Common myeloid progenitor, CD34-positive (primary cell): ENCODE data around the gene MCC.

Experiments
- CTCF ChIA-PET: fragments of 350-600 bp; sonication (Branson Sonifier 250); formaldehyde crosslinking; loops from one replicate; lab custom pipeline; 2021; ENCODE audit warnings: antibody characterized with exemption; lab: Charles Lee
- POLR2A ChIA-PET: fragments of 350-600 bp; sonication (Branson Sonifier 250); formaldehyde crosslinking; loops from one replicate; lab custom pipeline; 2021; ENCODE audit warnings: antibody characterized with exemption; lab: Charles Lee
- DNase-seq, 3 donors: peaks; one replicate each; pipeline versions ENCODE4 v3.0.0 to v3.0.0-alpha.2; 2013
- H3K27ac ChIP-seq, 2 experiments: 1 replicate in 1 of 2; 2 replicates in 1 of 2; pipeline ENCODE4 v1.7.0; 2013; ENCODE audit warnings: inconsistent platforms in 2 of 2, low read length in 2 of 2, mild to moderate bottlenecking in 2 of 2, low read depth in 1 of 2, moderate library complexity in 1 of 2; ENCODE audit not compliant: severe bottlenecking in 2 of 2, insufficient read depth in 1 of 2, poor library complexity in 1 of 2
- H3K27me3 ChIP-seq, 5 experiments: replicated peaks in 2 of 5; 1 replicate in 3 of 5; 2 replicates in 2 of 5; pipeline versions ENCODE4 v1.6.1 to v1.7.0; 2013; ENCODE audit warnings: low read length in 4 of 5, mild to moderate bottlenecking in 2 of 5, moderate library complexity in 2 of 5, inconsistent platforms in 1 of 5; ENCODE audit not compliant: insufficient read depth in 5 of 5, control insufficient read depth in 4 of 5
- H3K36me3 ChIP-seq, 4 experiments: 1 replicate in 2 of 4; 2 replicates in 2 of 4; pipeline versions ENCODE4 v1.6.1 to v1.7.0; 2013; ENCODE audit warnings: low read length in 3 of 4, control low read depth in 1 of 4, mild to moderate bottlenecking in 1 of 4; ENCODE audit not compliant: control insufficient read depth in 4 of 4, insufficient read depth in 4 of 4
- H3K4me1 ChIP-seq, 4 experiments: 1 replicate in 3 of 4; 2 replicates in 1 of 4; pipeline versions ENCODE4 v1.6.1 to v1.7.1; 2013; ENCODE audit warnings: low read length in 3 of 4, mild to moderate bottlenecking in 3 of 4, control low read depth in 1 of 4, inconsistent platforms in 1 of 4, moderate library complexity in 1 of 4; ENCODE audit not compliant: control insufficient read depth in 4 of 4, insufficient read depth in 4 of 4; ENCODE audit errors: control extremely low read depth in 1 of 4
- H3K4me3 ChIP-seq, 7 experiments: 1 replicate in 4 of 7; 2 replicates in 3 of 7; pipeline versions ENCODE4 v1.5.1 to v1.7.0; 2013; ENCODE audit warnings: mild to moderate bottlenecking in 7 of 7, low read length in 6 of 7, moderate library complexity in 6 of 7, inconsistent platforms in 2 of 7, low read depth in 2 of 7, control low read depth in 1 of 7; ENCODE audit not compliant: insufficient read depth in 4 of 7, control insufficient read depth in 1 of 7; ENCODE audit errors: extremely low read depth in 1 of 7
- H3K9me3 ChIP-seq, 5 experiments: 1 replicate in 4 of 5; 2 replicates in 1 of 5; pipeline versions ENCODE4 v1.6.1 to v1.7.1; 2013; ENCODE audit warnings: low read length in 4 of 5, mild to moderate bottlenecking in 2 of 5, inconsistent platforms in 1 of 5, low read depth in 1 of 5, moderate library complexity in 1 of 5; ENCODE audit not compliant: control insufficient read depth in 4 of 5, insufficient read depth in 2 of 5; ENCODE audit errors: control extremely low read depth in 1 of 5
- WGBS: methylation state at CpG from one replicate; pipeline ENCODE4 v1.1.5; 2013; ENCODE audit not compliant: insufficient coverage; 5-methylcytosine and 5-hydroxymethylcytosine counted together

MCC gene

GRCh38 chr5:113036826-113037225, 451.4 kb downstream of the MCC start:
- DNase-seq, result no peak
- H3K4me3 ChIP-seq, result no peak overlapping the region
- H3K36me3 ChIP-seq, result no peaks in the 10 kb centered on the region
- WGBS, result 91% methylated on average over 1 of the region's 1 CpG
- H3K9me3 ChIP-seq, result no peaks in the 10 kb centered on the region
- CTCF ChIA-PET, result no interaction called here
- H3K4me1 ChIP-seq, result peaks cover 0 to 3% (median 0%) of the 10 kb centered on the region in 4 experiments
- POLR2A ChIA-PET, result no interaction called here
- no peak overlapping the region for H3K27ac ChIP-seq
- H3K27me3 ChIP-seq, result peaks cover 0 to 9% (median 0%) of the 10 kb centered on the region in 5 experiments

GRCh38 chr5:113036321-113036720, 451.9 kb downstream of the MCC start:
- POLR2A ChIA-PET, result no interaction called here

GRCh38 chr5:113035096-113035495, 453.2 kb downstream of the MCC start:
- peaks cover 0 to 11% (median 0%) of the 10 kb centered on the region in 5 experiments for H3K27me3 ChIP-seq
- no peak overlapping the region for H3K27ac ChIP-seq
- POLR2A ChIA-PET, result no interaction called here
- no peaks in the 10 kb centered on the region for H3K4me1 ChIP-seq
- CTCF ChIA-PET, result no interaction called here
- no peak overlapping the region for H3K4me3 ChIP-seq
- no peaks in the 10 kb centered on the region for H3K9me3 ChIP-seq
- no peak for DNase-seq
- H3K36me3 ChIP-seq, result no peaks in the 10 kb centered on the region
- 100% methylated on average over 1 of the region's 1 CpG for WGBS

More at GRCh38 chr5:113036321-113036720, 451.9 kb downstream of the MCC start:
- Histone ChIP-seq H3K4me3 (no peak overlapping the region), H3K36me3 (no peaks in the 10 kb centered on the region), H3K27me3 (peaks cover 0 to 12% (median 0%) of the 10 kb centered on the region in 5 experiments), H3K9me3 (no peaks in the 10 kb centered on the region), H3K27ac (no peak overlapping the region), H3K4me1 (peaks cover 0 to 2% (median 0%) of the 10 kb centered on the region in 4 experiments)
- 98% methylated on average over 4 of the region's 4 CpGs for WGBS
- no peak for DNase-seq
- CTCF ChIA-PET, result no interaction called here

GRCh38 chr5:113034182-113034773, 454.0 kb downstream of the MCC start:
- Histone ChIP-seq H3K27ac (no peak overlapping the region), H3K4me3 (no peak overlapping the region), H3K36me3 (no peaks in the 10 kb centered on the region), H3K4me1 (no peaks in the 10 kb centered on the region), H3K9me3 (no peaks in the 10 kb centered on the region), H3K27me3 (peaks cover 0 to 11% (median 0%) of the 10 kb centered on the region in 5 experiments)
- CTCF ChIA-PET, result no interaction called here
- 100% methylated on average over 13 of the region's 13 CpGs for WGBS
- POLR2A ChIA-PET, result no interaction called here
- no peak for DNase-seq

GRCh38 chr5:113031557-113031956, 456.7 kb downstream of the MCC start:
- no peak overlapping the region for H3K27ac ChIP-seq
- ChIA-PET POLR2A (no interaction called here), CTCF (interaction anchor here (2.8 kb wide), 1 partner anchor 36 kb away, joined by 9 read pairs; no protein-coding TSS in a partner anchor)
- no peak overlapping the region for H3K4me3 ChIP-seq
- H3K4me1 ChIP-seq, result no peaks in the 10 kb centered on the region
- peaks cover 0 to 9% (median 3%) of the 10 kb centered on the region in 4 experiments for H3K36me3 ChIP-seq
- no peaks in the 10 kb centered on the region for H3K9me3 ChIP-seq
- peaks cover 0 to 6% (median 0%) of the 10 kb centered on the region in 5 experiments for H3K27me3 ChIP-seq
- 100% methylated on average over 1 of the region's 2 CpGs for WGBS
- DNase-seq, result no peak

- ChIA-PET POLR2A (no interaction called here), CTCF (interaction anchor here (2.8 kb wide), 1 partner anchor 35 kb away, joined by 9 read pairs; no protein-coding TSS in a partner anchor)
- WGBS, result 93% methylated on average over 5 of the region's 8 CpGs
These were observed 457.1 kb downstream of the MCC start for GRCh38 chr5:113031104-113031503.

GRCh38 chr5:113029614-113030013, 458.6 kb downstream of the MCC start:
- H3K36me3 ChIP-seq, result peaks cover 0 to 9% (median 4%) of the 10 kb centered on the region in 4 experiments
- H3K9me3 ChIP-seq, result no peaks in the 10 kb centered on the region
- 87% methylated on average over 6 of the region's 6 CpGs for WGBS
- ChIA-PET POLR2A (no interaction called here), CTCF (interaction anchor here (1.1 to 2.8 kb wide), 3 partner anchors 9 to 482 kb away, joined by 3 to 9 read pairs (median 3); no protein-coding TSS in a partner anchor)
- DNase-seq, result no peak
- H3K27ac ChIP-seq, result no peak overlapping the region
- H3K4me3 ChIP-seq, result no peak overlapping the region
- H3K27me3 ChIP-seq, result peaks cover 0 to 6% (median 0%) of the 10 kb centered on the region in 5 experiments
- no peaks in the 10 kb centered on the region for H3K4me1 ChIP-seq

More at GRCh38 chr5:113031104-113031503, 457.1 kb downstream of the MCC start:
- no peak overlapping the region for H3K27ac ChIP-seq
- H3K27me3 ChIP-seq, result peaks cover 0 to 6% (median 0%) of the 10 kb centered on the region in 5 experiments
- peaks cover 0 to 9% (median 4%) of the 10 kb centered on the region in 4 experiments for H3K36me3 ChIP-seq
- DNase-seq, result no peak
- no peak overlapping the region for H3K4me3 ChIP-seq
- H3K9me3 ChIP-seq, result no peaks in the 10 kb centered on the region
- H3K4me1 ChIP-seq, result no peaks in the 10 kb centered on the region
